ENCODE results near the gene WARS2.
A peak's percentile ranks its signal among the peaks of the same experiment; 100 is the strongest.

The WARS2 gene

GRCh38 chr1:119011706-119012105 is 128.7 kb downstream of the WARS2 start:
- H3K4me3 ChIP-seq (ENCODE audit: low read depth, low read length): no peak overlapping the region
- H3K36me3 ChIP-seq (ENCODE audit: control insufficient read depth, insufficient read depth, low read length): no peaks in the 10 kb centered on the region
- no peaks in the 10 kb centered on the region for H3K4me1 ChIP-seq (ENCODE audit: control insufficient read depth, insufficient read depth, low read length)
- H3K9me3 ChIP-seq (ENCODE audit: control insufficient read depth, insufficient read depth, low read length): no peaks in the 10 kb centered on the region
- peaks cover 56% of the 10 kb centered on the region for H3K27me3 ChIP-seq (ENCODE audit: control insufficient read depth, insufficient read depth, low read length)
- no peak overlapping the region for H3K9ac ChIP-seq (ENCODE audit: low read depth, low read length)

DNA sequence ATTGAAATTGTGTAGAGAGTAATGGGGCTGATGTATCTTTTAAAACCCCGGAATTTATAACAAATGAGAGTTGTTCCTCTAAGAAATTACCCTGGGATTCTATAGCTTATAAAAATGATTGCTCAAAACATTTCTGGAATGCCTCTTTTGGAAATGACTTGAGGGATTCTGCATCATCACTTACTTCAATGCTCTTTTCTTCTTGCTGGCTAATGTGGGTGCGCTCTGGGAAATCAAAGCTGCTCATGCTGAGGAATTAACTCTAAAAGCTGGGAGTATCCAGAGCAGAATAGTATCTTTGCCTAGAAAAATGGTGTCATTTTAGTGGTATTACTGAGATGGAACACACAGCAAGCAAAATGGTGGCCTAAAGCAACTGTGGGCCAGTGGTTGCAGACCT is 129.3 kb downstream of the WARS2 start:
- Histone ChIP-seq H3K4me1 (ENCODE audit: control insufficient read depth, insufficient read depth, low read length) (no peaks in the 10 kb centered on the region), H3K4me3 (ENCODE audit: low read depth, low read length) (no peak overlapping the region), H3K9me3 (ENCODE audit: control insufficient read depth, insufficient read depth, low read length) (no peaks in the 10 kb centered on the region), H3K36me3 (ENCODE audit: control insufficient read depth, insufficient read depth, low read length) (no peaks in the 10 kb centered on the region), H3K9ac (ENCODE audit: low read depth, low read length) (no peak overlapping the region), H3K27me3 (ENCODE audit: control insufficient read depth, insufficient read depth, low read length) (peaks cover 62% of the 10 kb centered on the region)

GRCh38 chr1:119010201-119010600 is 130.3 kb downstream of the WARS2 start:
- Histone ChIP-seq H3K4me3 (ENCODE audit: low read depth, low read length) (no peak overlapping the region), H3K4me1 (ENCODE audit: control insufficient read depth, insufficient read depth, low read length) (no peaks in the 10 kb centered on the region), H3K27me3 (ENCODE audit: control insufficient read depth, insufficient read depth, low read length) (peaks cover 71% of the 10 kb centered on the region), H3K36me3 (ENCODE audit: control insufficient read depth, insufficient read depth, low read length) (no peaks in the 10 kb centered on the region), H3K9ac (ENCODE audit: low read depth, low read length) (no peak overlapping the region), H3K9me3 (ENCODE audit: control insufficient read depth, insufficient read depth, low read length) (no peaks in the 10 kb centered on the region)

GRCh38 chr1:119009312-119009655 is 131.2 kb downstream of the WARS2 start:
- Histone ChIP-seq H3K27me3 (ENCODE audit: control insufficient read depth, insufficient read depth, low read length) (peaks cover 80% of the 10 kb centered on the region), H3K9ac (ENCODE audit: low read depth, low read length) (no peak overlapping the region), H3K36me3 (ENCODE audit: control insufficient read depth, insufficient read depth, low read length) (no peaks in the 10 kb centered on the region), H3K9me3 (ENCODE audit: control insufficient read depth, insufficient read depth, low read length) (no peaks in the 10 kb centered on the region), H3K4me1 (ENCODE audit: control insufficient read depth, insufficient read depth, low read length) (no peaks in the 10 kb centered on the region), H3K4me3 (ENCODE audit: low read depth, low read length) (no peak overlapping the region)

GRCh38 chr1:119008483-119009311 is 131.8 kb downstream of the WARS2 start:
- no peaks in the 10 kb centered on the region for H3K4me1 ChIP-seq (ENCODE audit: control insufficient read depth, insufficient read depth, low read length)
- peaks cover 86% of the 10 kb centered on the region for H3K27me3 ChIP-seq (ENCODE audit: control insufficient read depth, insufficient read depth, low read length)
- H3K36me3 ChIP-seq (ENCODE audit: control insufficient read depth, insufficient read depth, low read length): no peaks in the 10 kb centered on the region
- no peaks in the 10 kb centered on the region for H3K9me3 ChIP-seq (ENCODE audit: control insufficient read depth, insufficient read depth, low read length)
- H3K4me3 ChIP-seq (ENCODE audit: low read depth, low read length): peak overlapping the region; percentile 53
- no peak overlapping the region for H3K9ac ChIP-seq (ENCODE audit: low read depth, low read length)

GRCh38 chr1:119007670-119008482 is 132.6 kb downstream of the WARS2 start:
- peaks cover 2% of the 10 kb centered on the region for H3K4me1 ChIP-seq (ENCODE audit: control insufficient read depth, insufficient read depth, low read length)
- H3K4me3 ChIP-seq (ENCODE audit: low read depth, low read length): peak overlapping the region; percentile 53
- H3K27me3 ChIP-seq (ENCODE audit: control insufficient read depth, insufficient read depth, low read length): peaks cover 94% of the 10 kb centered on the region
- H3K9me3 ChIP-seq (ENCODE audit: control insufficient read depth, insufficient read depth, low read length): no peaks in the 10 kb centered on the region
- H3K9ac ChIP-seq (ENCODE audit: low read depth, low read length): no peak overlapping the region
- H3K36me3 ChIP-seq (ENCODE audit: control insufficient read depth, insufficient read depth, low read length): no peaks in the 10 kb centered on the region

DNA sequence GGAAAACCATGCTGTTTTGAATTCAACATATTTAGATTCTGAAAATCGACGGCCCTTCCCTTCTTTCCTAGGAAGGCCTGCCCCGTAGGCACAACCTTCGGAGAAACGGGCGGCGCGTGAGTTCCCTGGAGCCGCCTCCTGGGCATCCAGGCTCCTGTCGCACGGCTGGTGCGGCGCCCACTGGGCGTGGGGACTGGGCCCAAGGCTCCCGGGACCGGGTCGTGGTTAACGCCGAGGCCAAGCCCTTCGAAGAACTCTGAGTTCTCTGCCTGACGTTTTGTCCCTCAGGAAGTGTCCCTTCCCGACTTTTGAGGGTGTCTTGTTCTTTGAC is 133.1 kb downstream of the WARS2 start:
- H3K36me3 ChIP-seq (ENCODE audit: control insufficient read depth, insufficient read depth, low read length): no peaks in the 10 kb centered on the region
- no peaks in the 10 kb centered on the region for H3K9me3 ChIP-seq (ENCODE audit: control insufficient read depth, insufficient read depth, low read length)
- peaks cover 3% of the 10 kb centered on the region for H3K4me1 ChIP-seq (ENCODE audit: control insufficient read depth, insufficient read depth, low read length)
- H3K27me3 ChIP-seq (ENCODE audit: control insufficient read depth, insufficient read depth, low read length): peaks cover 99% of the 10 kb centered on the region
- peak overlapping the region; percentile 53 for H3K4me3 ChIP-seq (ENCODE audit: low read depth, low read length)
- H3K9ac ChIP-seq (ENCODE audit: low read depth, low read length): no peak overlapping the region

- Histone ChIP-seq H3K36me3 (ENCODE audit: control insufficient read depth, insufficient read depth, low read length) (no peaks in the 10 kb centered on the region), H3K9me3 (ENCODE audit: control insufficient read depth, insufficient read depth, low read length) (no peaks in the 10 kb centered on the region), H3K4me3 (ENCODE audit: low read depth, low read length) (peak overlapping the region; percentile 53), H3K9ac (ENCODE audit: low read depth, low read length) (no peak overlapping the region), H3K4me1 (ENCODE audit: control insufficient read depth, insufficient read depth, low read length) (peaks cover 3% of the 10 kb centered on the region), H3K27me3 (ENCODE audit: control insufficient read depth, insufficient read depth, low read length) (peaks cover 99% of the 10 kb centered on the region)
Observed at GRCh38 chr1:119006406-119007279, 133.8 kb downstream of the WARS2 start.

- Histone ChIP-seq H3K27me3 (ENCODE audit: control insufficient read depth, insufficient read depth, low read length) (peaks cover 99% of the 10 kb centered on the region), H3K36me3 (ENCODE audit: control insufficient read depth, insufficient read depth, low read length) (no peaks in the 10 kb centered on the region)
Observed at GRCh38 chr1:119005724-119006405, 134.6 kb downstream of the WARS2 start.

DNA sequence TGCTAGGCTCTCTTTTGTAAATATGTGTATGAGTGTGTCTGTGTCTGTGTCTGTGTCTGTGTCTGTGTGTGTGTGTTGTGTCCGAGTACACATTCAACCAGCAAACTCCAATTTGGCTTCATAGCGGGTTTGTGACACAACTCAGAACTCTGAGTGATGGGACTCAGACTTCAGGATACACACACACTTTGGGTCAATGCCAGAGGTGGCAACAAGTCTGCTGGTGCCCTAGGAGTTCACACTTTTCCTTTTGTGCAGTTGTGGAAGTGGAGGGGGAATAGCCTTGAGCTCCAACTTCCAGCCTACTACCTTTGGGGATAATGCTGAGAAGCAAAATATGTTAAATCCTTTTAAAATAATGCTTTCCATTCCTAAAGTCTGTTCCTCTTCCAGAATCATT is 135.7 kb downstream of the WARS2 start:
- Histone ChIP-seq H3K4me1 (ENCODE audit: control insufficient read depth, insufficient read depth, low read length) (peaks cover 3% of the 10 kb centered on the region), H3K4me3 (ENCODE audit: low read depth, low read length) (no peak overlapping the region), H3K9me3 (ENCODE audit: control insufficient read depth, insufficient read depth, low read length) (no peaks in the 10 kb centered on the region), H3K36me3 (ENCODE audit: control insufficient read depth, insufficient read depth, low read length) (no peaks in the 10 kb centered on the region), H3K9ac (ENCODE audit: low read depth, low read length) (no peak overlapping the region), H3K27me3 (ENCODE audit: control insufficient read depth, insufficient read depth, low read length) (peaks cover 99% of the 10 kb centered on the region)

More at GRCh38 chr1:119005724-119006405, 134.6 kb downstream of the WARS2 start:
- Histone ChIP-seq H3K4me1 (ENCODE audit: control insufficient read depth, insufficient read depth, low read length) (peaks cover 3% of the 10 kb centered on the region), H3K4me3 (ENCODE audit: low read depth, low read length) (peak overlapping the region; percentile 20), H3K9ac (ENCODE audit: low read depth, low read length) (no peak overlapping the region), H3K9me3 (ENCODE audit: control insufficient read depth, insufficient read depth, low read length) (no peaks in the 10 kb centered on the region)

GRCh38 chr1:119004129-119004527 is 136.3 kb downstream of the WARS2 start:
- Histone ChIP-seq H3K4me3 (ENCODE audit: low read depth, low read length) (no peak overlapping the region), H3K27me3 (ENCODE audit: control insufficient read depth, insufficient read depth, low read length) (peaks cover 99% of the 10 kb centered on the region), H3K9ac (ENCODE audit: low read depth, low read length) (no peak overlapping the region), H3K9me3 (ENCODE audit: control insufficient read depth, insufficient read depth, low read length) (no peaks in the 10 kb centered on the region), H3K4me1 (ENCODE audit: control insufficient read depth, insufficient read depth, low read length) (peaks cover 3% of the 10 kb centered on the region), H3K36me3 (ENCODE audit: control insufficient read depth, insufficient read depth, low read length) (no peaks in the 10 kb centered on the region)

All from iPS-15b (cell line).